GM18519 (cell line): ENCODE data around the gene PSME4.
"Not testable (repeated sequence)": the region's sequence is repeated elsewhere in the genome, so short reads cannot be mapped to it uniquely, and the experiment has no call there.

Source experiments
- ATAC-seq: cut with Tn5 transposase; IDR thresholded peaks from one replicate; pipeline ENCODE4 v1.9.1; 2021; ENCODE audit warnings: mild to moderate bottlenecking, moderate library complexity; ENCODE audit not compliant: unreplicated experiment, low FRiP score

PSME4 gene

GRCh38 chr2:53886406-53887280 lies 84.2 kb downstream of the PSME4 start:
- ATAC-seq: no peak

DNA sequence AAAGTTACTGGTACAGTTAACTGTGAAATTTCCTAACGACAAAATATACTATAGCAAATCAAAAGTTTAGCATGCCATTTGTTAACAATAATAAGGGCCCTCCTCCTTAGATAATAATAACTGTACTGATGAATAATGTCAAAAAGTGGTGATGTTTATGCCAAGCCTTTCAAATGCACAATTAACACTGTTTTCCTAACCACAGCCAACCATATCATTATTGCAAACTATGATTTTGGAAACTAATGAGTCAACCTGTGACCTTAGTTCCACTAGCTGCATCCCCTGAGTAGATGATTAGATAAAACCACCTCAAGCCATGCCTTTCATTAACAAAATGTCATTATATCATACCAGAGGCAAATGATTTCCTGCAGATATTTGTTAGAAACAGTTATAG lies 85.9 kb downstream of the PSME4 start:
- no peak for ATAC-seq

GRCh38 chr2:53881986-53882385 lies 88.8 kb downstream of the PSME4 start:
- ATAC-seq: no peak

DNA sequence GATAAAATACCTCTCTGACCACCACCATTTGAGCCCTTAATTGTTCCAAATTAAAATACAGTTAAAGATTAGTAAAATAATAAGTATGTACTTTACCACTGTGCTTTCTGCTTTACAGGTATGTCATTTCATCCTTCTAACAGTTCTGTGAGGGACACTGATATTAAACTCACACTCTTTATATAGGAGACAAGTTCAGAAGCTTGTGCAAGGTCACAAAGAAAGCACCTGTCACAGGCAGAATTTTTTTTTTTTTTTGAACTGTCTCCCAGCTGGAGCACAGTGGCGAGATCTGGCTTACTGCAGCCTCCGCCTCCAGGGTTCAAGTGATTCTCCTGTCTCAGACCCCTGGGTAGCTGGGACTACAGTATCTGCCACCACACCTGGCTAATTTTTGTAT lies 89.4 kb downstream of the PSME4 start:
- no peak for ATAC-seq

DNA sequence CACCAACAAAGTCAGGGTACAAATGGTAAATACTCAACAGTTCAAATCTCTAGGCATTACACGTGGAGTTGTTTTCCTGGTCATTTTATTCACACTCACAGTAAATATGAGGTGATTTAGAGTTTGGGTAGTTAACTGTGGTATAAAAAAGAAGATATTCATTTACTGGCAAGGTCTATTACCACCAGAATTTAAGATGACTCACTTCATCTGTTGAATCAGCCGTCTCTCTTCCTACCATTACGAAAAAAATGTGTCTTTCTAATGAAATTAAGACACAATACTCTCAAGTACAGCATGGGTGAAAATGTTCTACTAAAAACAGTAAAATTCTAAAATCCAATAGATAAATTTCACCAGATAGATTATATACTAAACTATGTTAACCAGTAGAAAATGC lies 90.0 kb downstream of the PSME4 start:
- no peak for ATAC-seq

- ATAC-seq: no peak
These were observed 93.2 kb downstream of the PSME4 start for GRCh38 chr2:53877556-53877955.

DNA sequence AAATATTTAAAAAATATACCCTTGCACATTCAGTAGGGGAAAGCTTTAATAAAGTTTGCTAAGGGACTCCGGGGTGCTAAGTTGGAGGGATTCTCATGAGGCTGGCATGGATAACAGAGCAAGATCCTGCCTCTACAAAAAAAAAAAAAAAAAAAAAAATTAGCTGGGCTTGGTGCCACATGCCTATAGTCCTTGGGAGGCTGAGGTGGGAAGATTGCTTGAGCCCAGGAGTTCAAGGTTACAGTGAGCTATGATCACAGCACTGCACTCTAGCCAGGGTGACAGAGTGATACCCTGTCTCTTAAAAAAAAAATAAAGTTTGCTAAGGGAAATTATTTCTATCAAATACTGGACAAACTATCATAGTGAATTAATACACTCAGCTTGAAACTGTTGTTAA lies 93.7 kb downstream of the PSME4 start:
- no peak for ATAC-seq

DNA sequence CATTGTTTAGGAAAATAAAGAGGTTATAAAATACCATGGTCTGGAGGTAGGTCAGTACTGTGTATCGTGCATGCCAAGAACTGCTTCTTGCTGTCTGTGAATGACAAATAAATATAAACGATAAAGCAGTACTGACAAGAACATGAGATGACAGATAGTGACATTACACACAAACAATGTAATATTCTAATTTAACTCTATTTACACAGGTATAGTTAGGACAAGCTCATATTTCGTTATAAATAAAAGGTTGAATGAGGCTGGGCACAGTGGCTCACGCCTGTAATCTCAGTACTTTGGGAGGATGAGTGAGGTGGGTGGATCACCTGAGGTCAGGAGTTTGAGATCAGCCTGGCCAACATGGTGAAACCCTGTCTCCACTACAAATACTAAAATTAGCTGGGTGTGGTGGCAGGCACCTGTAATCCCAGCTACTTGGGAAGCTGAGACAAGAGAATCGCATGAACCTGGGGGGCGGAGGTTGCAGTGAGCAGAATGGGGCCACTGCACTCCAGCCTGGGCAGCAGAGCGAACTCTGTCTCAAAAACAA lies 96.3 kb downstream of the PSME4 start:
- no peak for ATAC-seq

GRCh38 chr2:53867773-53868172 lies 103.0 kb downstream of the PSME4 start:
- ATAC-seq: no peak

GRCh38 chr2:53867169-53867568 lies 103.6 kb downstream of the PSME4 start:
- no peak for ATAC-seq

- no peak for ATAC-seq
These were observed 104.8 kb downstream of the PSME4 start for GRCh38 chr2:53865962-53866361.

DNA sequence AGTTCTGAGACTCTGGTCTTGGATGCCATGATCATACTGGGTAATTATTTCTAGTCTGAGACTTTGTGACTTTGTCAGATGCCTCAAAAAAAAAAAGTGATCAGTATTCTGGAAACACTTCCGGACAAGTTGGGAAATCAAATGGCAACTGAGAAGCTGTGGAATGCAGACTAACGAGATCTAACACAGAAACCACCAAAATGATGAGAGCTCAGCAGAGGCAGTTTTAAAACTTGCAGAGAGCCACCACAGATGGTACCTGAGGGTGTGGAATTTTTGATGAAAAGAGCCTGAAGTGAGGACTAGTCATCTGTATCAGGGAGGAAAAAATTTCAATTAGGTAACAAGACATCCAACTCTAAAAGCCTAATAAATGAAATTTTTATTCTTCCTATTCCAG lies 105.5 kb downstream of the PSME4 start:
- ATAC-seq: no peak

DNA sequence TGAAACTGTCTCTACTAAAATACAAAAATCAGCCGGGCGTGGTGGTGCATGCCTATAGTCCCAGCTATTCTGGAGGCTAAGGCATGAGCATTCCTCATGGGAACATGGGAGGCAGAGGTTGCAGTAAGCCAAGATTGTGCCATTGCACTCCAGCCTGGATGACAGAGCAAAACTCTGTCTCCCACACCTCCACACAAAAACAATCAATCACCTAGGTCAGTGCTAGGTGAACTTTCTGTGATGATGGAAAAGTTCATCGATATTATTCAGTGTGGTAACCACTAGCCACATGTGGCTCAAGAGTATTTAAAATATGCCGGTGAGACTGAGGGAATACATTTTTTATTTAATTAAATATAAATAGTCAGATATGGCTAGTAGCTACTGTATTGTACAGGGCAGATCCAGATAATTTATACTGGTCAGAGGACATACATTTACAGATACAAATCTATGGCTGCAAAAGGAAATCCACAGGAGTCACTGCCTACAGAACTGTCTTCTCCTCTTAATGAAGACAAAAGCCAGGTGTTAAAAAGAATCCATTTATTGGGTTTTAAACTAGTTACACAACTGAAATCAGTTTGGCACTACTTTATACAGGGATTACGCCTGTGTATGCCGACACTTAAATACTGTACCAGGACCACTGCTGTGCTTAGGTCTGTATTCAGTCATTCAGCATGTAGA lies 107.1 kb downstream of the PSME4 start:
- no peak for ATAC-seq

GRCh38 chr2:53861824-53862223 lies 109.0 kb downstream of the PSME4 start:
- ATAC-seq: no peak

DNA sequence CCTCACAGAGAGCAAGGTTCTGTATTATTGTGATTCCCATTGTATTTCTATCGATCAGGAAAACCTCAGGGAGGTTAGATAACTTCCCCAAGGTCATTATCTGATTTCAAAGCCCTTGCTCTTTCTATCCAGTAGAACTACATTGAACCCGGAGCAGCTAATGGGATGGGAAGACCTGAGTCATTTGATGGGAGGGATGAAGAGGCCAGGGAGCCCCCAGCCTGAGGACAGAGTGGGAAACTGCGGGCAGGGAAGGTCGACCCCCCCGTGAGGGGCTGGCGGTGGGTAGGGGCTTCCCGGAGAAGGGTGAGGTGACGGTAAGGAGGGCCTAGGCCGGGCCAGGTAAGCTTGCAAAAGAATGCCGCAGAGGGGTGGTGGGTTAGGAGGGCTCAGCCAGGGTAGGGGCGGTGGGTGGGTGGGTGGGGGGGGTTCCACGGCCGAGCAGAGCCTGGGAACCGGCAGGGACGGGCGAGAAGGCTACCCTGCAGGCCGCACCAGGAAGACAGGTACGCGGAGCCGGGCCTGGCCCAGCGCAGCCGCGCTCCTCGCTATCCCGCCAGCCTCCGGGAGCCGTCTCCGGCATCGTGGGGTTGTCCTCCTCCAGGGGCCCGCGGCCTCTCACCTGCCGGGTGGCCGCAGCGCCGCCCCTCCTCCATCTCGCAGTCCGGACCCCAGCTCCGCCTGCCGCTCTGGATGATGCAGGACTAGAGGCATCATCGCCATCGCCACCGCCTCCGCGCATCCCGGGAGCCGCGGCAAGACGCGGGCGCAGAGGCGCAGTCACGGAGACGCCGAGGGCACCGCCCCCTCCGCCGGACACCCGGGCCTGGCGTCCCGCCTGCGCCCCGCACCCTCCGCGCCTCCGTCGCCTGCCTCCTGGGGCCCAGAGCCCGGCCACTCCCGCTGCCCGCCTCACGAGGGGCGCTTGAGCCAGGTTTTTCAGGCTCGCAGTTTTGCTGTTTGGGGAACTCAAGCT lies 111.3 kb downstream of the PSME4 start, which contains the start of gene GPR75:
Gene GPR75, minus strand, starts transcription at position 762 of the 976 bp plus-strand sequence. CDS start 5,211 bp downstream, outside the sequence.
- ATAC-seq: no peak

DNA sequence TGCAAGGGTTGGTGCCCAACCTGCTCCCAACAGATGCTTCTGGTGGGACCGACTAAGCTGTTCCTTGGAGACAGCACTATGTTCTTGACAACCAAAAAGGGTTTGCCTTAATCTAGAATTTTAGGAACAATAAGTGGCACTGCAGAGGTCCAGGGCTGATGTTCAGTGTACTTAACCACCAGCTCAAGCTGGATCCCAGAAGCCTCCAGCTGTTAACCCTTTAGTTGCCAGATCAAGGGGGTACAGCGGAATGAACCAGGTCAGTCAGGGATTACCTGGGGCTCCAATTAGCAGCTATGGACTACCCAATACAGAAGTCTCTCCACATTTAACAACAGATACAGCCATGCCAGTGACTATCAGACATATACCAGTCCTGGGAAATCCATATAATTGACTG lies 114.5 kb downstream of the PSME4 start:
- no peak for ATAC-seq

- ATAC-seq: no peak
These were observed 116.1 kb downstream of the PSME4 start for GRCh38 chr2:53854678-53855077.

GRCh38 chr2:53852532-53852931 lies 118.3 kb downstream of the PSME4 start:
- ATAC-seq: no peak

GRCh38 chr2:53851052-53851757 lies 119.6 kb downstream of the PSME4 start:
- not testable (repeated sequence) for ATAC-seq

DNA sequence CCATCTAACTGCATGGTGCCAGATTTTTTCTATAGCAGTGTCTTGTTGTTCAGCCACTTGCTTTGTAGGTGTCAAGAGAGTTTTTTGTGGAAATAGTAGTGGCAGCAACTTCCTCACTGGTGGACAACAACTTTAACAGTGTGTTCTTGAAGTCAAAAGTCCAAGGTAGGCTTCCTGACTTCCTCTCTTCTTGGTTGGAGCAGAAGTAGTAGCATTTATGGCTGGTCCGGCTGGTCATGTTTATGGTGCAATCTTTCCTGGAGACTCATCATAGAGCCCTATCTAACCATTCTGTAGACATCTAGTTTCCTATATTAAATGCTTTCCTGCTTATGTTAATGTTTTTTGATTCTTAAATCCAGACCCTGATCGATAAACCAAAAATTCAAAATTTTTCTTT lies 122.7 kb downstream of the PSME4 start:
- no peak for ATAC-seq
